GM12865 (cell line): ENCODE measurements around the gene PTPN23.
A peak's percentile ranks its signal among the peaks of the same experiment; 100 is the strongest.

ENCODE experiments used
- DNase-seq: peaks from one replicate; pipeline ENCODE4 v3.0.0; 2010; ENCODE audit warnings: low read depth
- H3K4me3 ChIP-seq: 2 replicates; pipeline ENCODE4 v1.5.1; 2011; ENCODE audit warnings: mild to moderate bottlenecking, low read depth, low read length, control low read depth
- TF ChIP-seq, protein P1 (sequence below): IDR thresholded peaks from 2 replicates; pipeline ENCODE4 v1.5.1; 2011; ENCODE audit warnings: low read length, control low read depth, low read depth, inconsistent platforms; ENCODE audit not compliant: insufficient read depth; ENCODE audit errors: missing control alignments

The PTPN23 gene

DNA sequence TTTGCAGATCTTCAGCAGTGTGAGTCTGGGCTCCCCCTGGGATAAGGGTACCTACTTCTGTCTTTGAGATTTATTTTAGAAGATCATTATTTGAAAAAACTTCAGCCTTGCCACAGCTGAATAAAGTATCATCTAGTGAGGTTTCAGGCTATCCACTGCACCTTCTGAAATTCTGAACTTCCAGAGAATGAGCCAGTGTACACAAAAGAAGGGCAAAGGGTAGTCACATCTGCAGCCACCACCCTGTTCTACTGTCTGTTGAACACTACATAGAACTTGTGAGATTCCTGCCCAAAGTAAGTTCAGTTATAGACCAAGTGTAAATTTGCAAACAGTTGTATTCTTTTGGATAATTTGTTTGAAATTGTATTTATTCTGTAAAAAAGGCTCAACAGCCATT is 38.0 kb upstream of the PTPN23 start:
- H3K4me3 ChIP-seq: no peak overlapping the region
- DNase-seq: no peak
- TF ChIP-seq, protein P1, sequence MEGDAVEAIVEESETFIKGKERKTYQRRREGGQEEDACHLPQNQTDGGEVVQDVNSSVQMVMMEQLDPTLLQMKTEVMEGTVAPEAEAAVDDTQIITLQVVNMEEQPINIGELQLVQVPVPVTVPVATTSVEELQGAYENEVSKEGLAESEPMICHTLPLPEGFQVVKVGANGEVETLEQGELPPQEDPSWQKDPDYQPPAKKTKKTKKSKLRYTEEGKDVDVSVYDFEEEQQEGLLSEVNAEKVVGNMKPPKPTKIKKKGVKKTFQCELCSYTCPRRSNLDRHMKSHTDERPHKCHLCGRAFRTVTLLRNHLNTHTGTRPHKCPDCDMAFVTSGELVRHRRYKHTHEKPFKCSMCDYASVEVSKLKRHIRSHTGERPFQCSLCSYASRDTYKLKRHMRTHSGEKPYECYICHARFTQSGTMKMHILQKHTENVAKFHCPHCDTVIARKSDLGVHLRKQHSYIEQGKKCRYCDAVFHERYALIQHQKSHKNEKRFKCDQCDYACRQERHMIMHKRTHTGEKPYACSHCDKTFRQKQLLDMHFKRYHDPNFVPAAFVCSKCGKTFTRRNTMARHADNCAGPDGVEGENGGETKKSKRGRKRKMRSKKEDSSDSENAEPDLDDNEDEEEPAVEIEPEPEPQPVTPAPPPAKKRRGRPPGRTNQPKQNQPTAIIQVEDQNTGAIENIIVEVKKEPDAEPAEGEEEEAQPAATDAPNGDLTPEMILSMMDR: no peak

GRCh38 chr3:47343471-47343971 is 37.3 kb upstream of the PTPN23 start:
- H3K4me3 ChIP-seq: no peak overlapping the region
- no peak for DNase-seq
- TF ChIP-seq, protein P1: no peak

GRCh38 chr3:47344971-47345370 is 35.9 kb upstream of the PTPN23 start:
- no peak for DNase-seq
- TF ChIP-seq, protein P1: no peak
- H3K4me3 ChIP-seq: no peak overlapping the region

DNA sequence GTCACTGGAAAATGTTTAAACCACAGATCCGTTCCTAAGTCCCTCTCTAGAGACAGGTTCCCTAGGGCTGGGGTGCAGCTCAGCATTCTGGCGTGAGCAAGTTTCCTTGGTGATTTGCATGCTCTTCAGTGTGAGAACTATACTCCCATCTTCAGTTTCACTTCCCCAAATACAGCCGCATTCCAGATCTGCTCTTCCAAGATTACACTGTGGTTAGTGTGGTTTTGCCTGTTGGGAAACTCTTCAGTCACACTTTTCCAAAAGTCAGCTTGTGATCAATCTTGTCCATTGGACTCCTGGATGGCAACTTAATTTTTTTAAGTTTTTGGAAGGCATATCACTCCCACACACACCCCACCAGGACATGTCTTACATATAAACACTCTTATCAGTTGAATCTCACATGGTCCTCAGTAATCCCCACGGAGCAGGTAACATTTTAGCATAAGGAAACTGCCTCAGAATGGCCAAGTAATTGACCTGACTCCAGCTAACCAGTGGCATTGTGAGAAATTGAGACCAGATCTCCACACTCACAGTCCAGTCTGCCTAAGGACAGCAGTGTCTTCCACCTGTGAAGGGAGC is 33.5 kb upstream of the PTPN23 start:
- DNase-seq: peak; percentile 83
- no peak overlapping the region for H3K4me3 ChIP-seq
- TF ChIP-seq, protein P1: no peak

DNA sequence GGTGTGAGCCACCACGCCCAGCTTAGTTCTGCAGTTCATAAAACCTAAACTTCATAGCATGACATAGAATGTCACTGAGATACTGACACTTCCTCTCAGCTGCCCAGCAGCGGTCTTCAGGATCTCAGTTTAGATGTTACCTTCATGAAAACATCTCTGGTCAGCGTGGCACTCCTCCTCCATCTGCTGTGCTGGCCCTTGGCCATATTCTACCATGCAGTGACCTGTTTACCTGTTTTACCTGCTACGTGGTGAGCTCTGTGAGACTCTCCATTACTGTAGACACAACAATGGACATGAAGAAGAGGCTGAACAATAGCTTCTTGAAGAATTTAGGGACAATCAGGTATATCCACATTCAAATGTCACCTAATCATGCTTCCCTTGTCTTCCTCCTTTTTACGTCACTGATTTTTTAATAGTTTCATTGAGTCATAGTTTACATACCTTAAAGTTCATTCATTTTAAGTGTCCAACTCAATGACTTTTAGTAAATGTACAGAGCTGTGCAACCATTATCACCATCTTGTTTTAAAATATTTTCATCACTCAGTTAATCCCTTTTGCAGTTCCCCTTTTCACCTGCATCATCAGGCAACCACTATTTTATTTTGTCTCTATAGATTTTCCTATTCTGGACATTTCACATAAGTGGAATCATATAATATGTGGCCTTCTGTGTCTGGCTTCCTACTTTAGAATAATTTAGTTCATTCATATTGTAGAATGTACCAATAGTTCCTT is 32.2 kb upstream of the PTPN23 start:
- no peak overlapping the region for H3K4me3 ChIP-seq
- no peak for DNase-seq
- TF ChIP-seq, protein P1: no peak

DNA sequence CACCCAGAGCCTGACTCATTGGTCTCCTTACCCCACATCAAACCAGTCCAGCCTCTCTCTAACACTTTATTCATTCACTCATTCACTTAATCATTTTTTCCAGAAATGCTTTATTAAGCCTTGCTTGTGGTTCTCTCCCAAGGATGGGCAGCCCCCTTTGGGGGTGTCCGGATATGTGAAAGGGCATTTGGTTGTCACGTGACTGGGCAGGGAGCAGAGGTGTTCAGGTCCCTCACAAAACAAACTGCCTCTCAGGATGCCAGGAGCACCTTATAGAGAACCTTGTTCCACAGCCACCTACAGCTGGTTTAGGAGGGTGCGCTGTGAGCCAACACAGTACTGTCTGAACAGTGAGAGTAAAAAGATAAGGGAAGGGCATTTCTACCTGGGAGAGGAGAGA is 25.8 kb upstream of the PTPN23 start:
- DNase-seq: no peak
- TF ChIP-seq, protein P1: no peak
- H3K4me3 ChIP-seq: no peak overlapping the region

DNA sequence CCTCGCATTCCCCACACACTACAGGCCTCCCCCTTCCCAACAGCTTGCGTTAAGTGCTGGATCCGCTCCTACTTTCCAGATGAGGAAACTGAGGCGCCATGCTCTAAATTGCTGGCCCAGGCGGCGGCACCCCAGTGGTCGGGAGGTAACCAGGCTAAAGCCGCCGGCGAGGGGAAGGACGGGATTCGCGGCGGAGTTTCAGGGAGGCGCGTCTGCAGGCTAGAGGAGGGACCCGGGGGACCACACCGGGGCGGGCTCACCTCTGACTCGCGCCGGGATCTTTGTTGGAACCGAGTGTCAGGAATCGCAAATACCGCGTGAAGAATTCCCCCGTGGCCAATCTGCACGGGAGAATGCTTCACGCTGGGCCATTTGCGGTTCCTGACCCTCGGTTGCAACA is 24.6 kb upstream of the PTPN23 start:
- DNase-seq: no peak
- no peak overlapping the region for H3K4me3 ChIP-seq
- TF ChIP-seq, protein P1: no peak
